Measurements from ENCODE around the gene R3HDM2.

The R3HDM2 gene

GRCh38 chr12:57219993-57220754 lies 210.7 kb downstream of the R3HDM2 start:
- DNase-seq (ENCODE audit: low read depth in 2 of 2, low spot score in 1 of 2), result no peak

- no peak for DNase-seq (ENCODE audit: low read depth in 2 of 2, low spot score in 1 of 2)
These were observed 211.4 kb downstream of the R3HDM2 start for GRCh38 chr12:57219205-57219992.

DNA sequence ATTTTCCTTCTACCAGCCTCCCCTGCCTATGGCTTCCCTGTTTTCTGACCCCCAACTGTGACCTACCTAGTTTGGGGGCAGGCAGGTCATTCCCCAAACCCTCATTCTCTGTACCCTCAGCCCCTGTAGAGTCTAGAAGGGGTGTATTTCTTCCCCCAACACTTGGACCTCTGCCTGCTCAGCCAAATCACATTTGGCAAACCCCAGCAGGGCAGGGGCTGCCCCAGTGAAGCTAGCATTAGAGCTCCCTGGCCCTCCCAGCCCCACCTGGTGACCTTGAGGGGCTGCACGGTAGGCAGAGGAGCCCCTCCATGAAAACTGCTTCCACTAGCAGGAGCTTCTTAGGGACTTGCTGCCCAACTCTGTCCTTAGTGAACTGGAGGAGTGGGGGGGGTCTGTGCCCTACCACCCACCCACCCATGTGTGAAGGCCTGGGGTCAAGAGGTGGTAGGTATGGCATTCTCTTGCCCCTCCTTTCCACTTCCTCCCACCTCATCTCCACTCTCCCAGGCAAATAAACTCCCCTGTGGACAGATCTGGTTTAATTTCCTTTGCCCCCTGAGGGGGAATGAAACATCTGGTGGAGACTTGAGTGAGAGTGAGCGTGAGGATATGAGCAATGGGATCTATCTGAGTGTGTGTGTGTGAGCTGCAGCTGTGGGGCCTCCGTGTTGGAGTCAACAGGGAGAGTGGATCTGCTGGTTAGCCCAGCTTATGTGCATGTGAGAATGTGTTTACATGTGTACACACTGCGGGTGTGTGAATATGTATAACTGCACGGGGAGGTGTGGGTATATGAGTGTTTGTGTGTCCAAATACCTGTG lies 212.6 kb downstream of the R3HDM2 start:
- DNase-seq (ENCODE audit: low read depth in 2 of 2, low spot score in 1 of 2), result no peak

- DNase-seq (ENCODE audit: low read depth in 2 of 2, low spot score in 1 of 2), result no peak
These were observed 213.6 kb downstream of the R3HDM2 start for GRCh38 chr12:57216921-57217879.

DNA sequence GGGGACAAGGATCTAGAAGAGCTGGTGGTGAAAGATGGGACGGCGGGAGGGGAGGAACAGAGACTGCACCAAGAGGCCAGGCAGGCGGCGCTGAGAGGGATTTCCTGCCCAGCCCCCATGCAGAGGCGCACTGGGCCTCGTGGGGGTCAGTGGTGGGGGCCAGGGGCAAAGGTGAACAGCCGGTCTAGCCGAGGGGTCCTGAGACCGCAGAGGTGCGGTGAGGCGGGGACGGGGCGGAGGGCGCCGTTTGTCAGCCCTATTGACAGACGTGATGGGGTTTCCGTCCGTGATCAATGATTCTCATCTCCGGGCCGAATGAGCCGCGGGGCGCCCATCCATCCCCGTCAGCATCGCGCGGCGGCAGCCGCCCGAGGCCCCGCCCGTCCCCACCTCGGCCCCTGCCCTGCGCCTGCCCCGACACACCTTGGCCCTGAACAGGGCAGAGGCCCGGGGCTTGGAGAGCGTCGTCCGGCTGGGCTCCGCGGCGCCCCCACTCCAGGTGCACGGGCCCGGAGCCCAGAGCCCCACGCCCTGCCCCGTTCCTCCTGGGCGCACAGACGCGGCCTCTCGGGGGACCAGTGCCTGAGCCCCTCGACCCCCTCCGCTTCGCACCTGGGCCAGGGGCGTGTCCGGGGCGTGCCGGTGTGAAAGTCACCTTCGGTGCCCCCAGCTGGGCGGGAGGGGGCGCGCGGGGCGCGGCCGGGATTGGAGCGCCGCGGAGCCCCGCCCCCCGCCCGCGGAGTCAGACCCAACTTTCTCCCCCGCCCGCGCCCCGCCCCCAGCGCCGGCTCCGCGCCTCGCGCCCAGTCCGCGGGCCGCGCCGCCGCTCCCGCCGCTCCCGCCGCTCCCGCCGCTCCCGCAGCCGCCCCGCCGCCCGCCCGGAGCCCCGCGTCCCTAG lies 214.6 kb downstream of the R3HDM2 start, which contains the start of gene NXPH4:
Gene NXPH4, plus strand, starts transcription at position 781 of the 898 bp plus-strand sequence. CDS start 176 bp downstream, outside the sequence.
- peak in 1 of 2 donors; percentile 42 for DNase-seq (ENCODE audit: low read depth in 2 of 2, low spot score in 1 of 2)

DNA sequence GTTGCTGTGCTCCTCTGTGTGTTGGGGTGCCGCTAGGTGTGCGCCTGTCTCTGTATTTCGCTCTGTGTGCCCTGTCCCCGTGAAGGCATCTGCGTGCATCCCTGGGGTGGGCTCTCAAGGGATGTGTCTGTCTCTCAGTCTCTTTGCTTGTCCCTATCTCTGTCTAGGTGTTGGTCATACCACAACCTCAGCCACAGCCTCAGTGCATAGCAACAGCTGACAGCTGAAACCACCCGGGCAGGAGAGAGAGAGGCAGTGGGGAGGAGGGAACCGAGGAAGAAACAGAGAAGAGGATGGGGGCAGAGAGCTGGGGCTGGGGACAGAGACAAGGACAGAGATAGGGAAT lies 215.2 kb downstream of the R3HDM2 start:
- DNase-seq (ENCODE audit: low read depth in 2 of 2, low spot score in 1 of 2), result no peak

- DNase-seq (ENCODE audit: low read depth in 2 of 2, low spot score in 1 of 2), result no peak
These were observed 215.8 kb downstream of the R3HDM2 start for GRCh38 chr12:57215065-57215464.

DNA sequence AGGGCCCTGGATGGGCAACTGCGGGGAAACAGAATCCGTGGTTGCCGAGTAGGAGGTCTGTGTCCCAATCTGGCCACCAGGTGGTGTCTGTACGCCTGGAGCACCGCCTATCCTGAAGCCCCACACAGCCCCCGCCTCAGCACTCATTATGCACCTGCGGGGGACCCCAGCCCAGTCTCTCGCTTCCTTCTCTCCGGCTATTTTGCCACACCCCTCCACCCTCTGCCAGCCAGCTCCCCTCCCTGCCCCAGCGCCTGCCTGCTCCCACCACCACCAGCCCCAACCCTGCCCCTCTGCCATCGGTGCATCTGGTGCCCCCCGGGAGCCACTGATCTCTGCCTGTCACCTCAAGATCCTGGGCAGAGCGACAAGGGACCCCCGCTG lies 216.5 kb downstream of the R3HDM2 start:
- DNase-seq (ENCODE audit: low read depth in 2 of 2, low spot score in 1 of 2), result peak; percentile 34 to 38

GRCh38 chr12:57213763-57214397 lies 217.0 kb downstream of the R3HDM2 start:
- no peak for DNase-seq (ENCODE audit: low read depth in 2 of 2, low spot score in 1 of 2)

- DNase-seq (ENCODE audit: low read depth in 2 of 2, low spot score in 1 of 2), result peak; percentile 61 to 66
These were observed 217.7 kb downstream of the R3HDM2 start for GRCh38 chr12:57213058-57213715.

GRCh38 chr12:57212701-57213057 lies 218.2 kb downstream of the R3HDM2 start:
- DNase-seq (ENCODE audit: low read depth in 2 of 2, low spot score in 1 of 2), result no peak

GRCh38 chr12:57211791-57212700 lies 218.8 kb downstream of the R3HDM2 start:
- no peak for DNase-seq (ENCODE audit: low read depth in 2 of 2, low spot score in 1 of 2)

DNA sequence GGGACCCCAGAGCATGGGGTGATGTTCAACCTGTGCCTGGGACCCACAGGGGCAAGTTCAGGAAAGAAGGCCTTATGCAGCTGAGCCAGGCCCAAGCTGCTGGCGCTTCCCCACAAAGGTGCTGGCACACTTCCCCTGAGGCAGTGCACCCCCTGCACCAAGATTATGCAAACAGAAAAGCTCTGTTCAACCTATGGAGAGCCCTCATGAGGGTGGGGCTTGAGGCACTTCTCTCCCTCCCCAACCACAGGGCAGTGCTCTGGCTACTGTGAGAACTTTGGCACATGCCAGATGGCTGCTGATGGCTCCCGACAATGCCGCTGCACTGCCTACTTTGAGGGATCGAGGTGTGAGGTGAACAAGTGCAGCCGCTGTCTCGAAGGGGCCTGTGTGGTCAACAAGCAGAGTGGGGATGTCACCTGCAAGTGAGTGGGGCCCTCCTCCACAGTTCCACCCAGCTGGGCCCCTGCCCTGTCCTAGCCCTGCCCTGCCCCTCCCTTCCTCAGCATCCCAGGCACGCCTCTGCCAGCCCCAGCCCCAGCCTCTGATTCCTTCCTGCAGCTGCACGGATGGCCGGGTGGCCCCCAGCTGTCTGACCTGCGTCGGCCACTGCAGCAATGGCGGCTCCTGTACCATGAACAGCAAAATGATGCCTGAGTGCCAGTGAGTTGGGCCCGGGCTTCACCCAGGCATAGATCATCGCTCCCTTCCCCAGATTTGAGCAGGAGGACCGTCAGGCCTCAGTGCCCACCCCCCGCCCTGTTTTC lies 219.7 kb downstream of the R3HDM2 start:
- DNase-seq (ENCODE audit: low read depth in 2 of 2, low spot score in 1 of 2), result no peak

- DNase-seq (ENCODE audit: low read depth in 2 of 2, low spot score in 1 of 2), result no peak
These were observed 220.4 kb downstream of the R3HDM2 start for GRCh38 chr12:57210461-57210860.

DNA sequence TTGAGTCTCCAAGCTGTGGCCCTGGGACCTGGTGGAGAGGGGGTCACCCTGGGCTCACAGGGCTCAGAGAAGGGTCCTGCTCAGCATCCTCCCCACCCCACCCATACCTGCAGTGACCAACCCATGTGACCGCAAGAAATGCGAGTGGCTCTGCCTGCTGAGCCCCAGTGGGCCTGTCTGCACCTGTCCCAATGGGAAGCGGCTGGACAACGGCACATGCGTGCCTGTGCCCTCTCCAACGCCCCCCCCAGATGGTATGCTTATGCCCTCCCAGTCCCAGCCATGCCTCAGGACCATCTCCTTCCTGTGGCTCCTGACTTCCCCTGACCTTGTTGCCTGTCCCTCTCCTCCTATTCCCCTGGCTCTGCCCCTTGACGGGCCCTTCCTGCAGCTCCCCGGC lies 220.9 kb downstream of the R3HDM2 start:
- no peak for DNase-seq (ENCODE audit: low read depth in 2 of 2, low spot score in 1 of 2)

DNA sequence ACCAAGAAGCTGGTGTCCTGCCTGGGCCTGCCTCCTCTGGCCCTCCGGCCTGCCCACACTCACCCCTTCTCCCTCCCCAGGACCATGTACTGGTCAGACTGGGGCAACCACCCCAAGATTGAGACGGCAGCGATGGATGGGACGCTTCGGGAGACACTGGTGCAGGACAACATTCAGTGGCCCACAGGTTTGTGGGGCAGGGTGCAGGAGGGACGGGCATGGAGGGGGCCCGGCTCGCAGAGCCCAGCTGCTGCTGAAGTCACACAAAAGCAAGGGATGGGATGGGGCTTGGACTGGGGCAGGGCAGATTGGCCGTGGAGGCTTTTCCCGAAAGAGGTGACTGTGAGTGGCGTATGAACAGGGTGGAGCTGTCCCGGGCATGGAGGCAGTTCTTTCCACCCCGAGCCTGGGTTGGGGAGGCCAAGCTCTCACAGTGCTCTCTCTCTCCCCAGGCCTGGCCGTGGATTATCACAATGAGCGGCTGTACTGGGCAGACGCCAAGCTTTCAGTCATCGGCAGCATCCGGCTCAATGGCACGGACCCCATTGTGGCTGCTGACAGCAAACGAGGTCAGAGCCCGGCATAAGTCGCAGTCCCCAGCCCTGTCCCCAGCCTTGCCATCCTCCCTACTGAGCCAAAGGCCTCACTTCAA lies 222.1 kb downstream of the R3HDM2 start:
- no peak for DNase-seq (ENCODE audit: low read depth in 2 of 2, low spot score in 1 of 2)

Measured in stimulated activated CD8-positive, alpha-beta memory T cell treated with anti-CD3 and anti-CD28 coated beads, Interleukin-4, amount 100 ng/mL, for 4 hours (primary cell).